Thyroid gland (tissue), 4 donors: ENCODE data around the gene FRAS1. TPM values are rescaled to one million over a fixed set of nuclear protein-coding genes. Genes with fewer than 3 reads are reported as not detected.
"Not testable (repeated sequence)": the region's sequence is repeated elsewhere in the genome, so short reads cannot be mapped to it uniquely, and the experiment has no call there.

Experiments
- DNase-seq, 2 donors: peaks; one replicate each; pipeline ENCODE4 v3.0.0-alpha.2; 2019
- H3K27ac ChIP-seq, 3 donors: fragments of 200-600 bp; sonication (generic); 1 replicate in 2 of 3; 2 replicates in 1 of 3; pipeline ENCODE4 v1.5.1; 2016 to 2019; ENCODE audit warnings: mild to moderate bottlenecking in 1 of 3, moderate library complexity in 1 of 3
- H3K27me3 ChIP-seq: fragments of 200-600 bp; sonication (generic); one replicate; pipeline ENCODE4 v1.5.1; 2019
- H3K36me3 ChIP-seq, 2 donors: fragments of 200-600 bp; sonication (generic); one replicate each; pipeline ENCODE4 v1.5.1; 2016 to 2019
- H3K4me1 ChIP-seq, 2 donors: fragments of 200-600 bp; sonication (generic); one replicate each; pipeline ENCODE4 v1.5.1; 2017 to 2019
- H3K4me3 ChIP-seq, 3 donors: fragments of 200-600 bp; sonication (generic); replicated peaks in 1 of 3; 1 replicate in 2 of 3; 2 replicates in 1 of 3; pipeline ENCODE4 v1.5.1; 2016; ENCODE audit warnings: mild to moderate bottlenecking in 1 of 3
- H3K9me3 ChIP-seq: fragments of 200-600 bp; sonication (generic); one replicate; pipeline ENCODE4 v1.5.1; 2017
- POLR2A ChIP-seq, 2 donors: fragments of 450-650 bp; IDR thresholded peaks; one replicate each; pipeline ENCODE4 v1.6.1; 2017; ENCODE audit warnings: antibody characterized with exemption in 2 of 2, mild to moderate bottlenecking in 2 of 2, moderate library complexity in 1 of 2
- WGBS, 2 donors: methylation state at CpG; one replicate each; pipeline ENCODE4 v1.1.5; 2017; 5-methylcytosine and 5-hydroxymethylcytosine counted together
- intact Hi-C: fragments of 100-400 bp; cut with DNase I; formaldehyde crosslinking; loops from one replicate; pipeline ENCODE4 v1.15.1; 2023
- total RNA-seq, 4 donors: library from RNA; depleted of rRNA; stranded (reverse); fragments of >200 nt; gene quantifications; one replicate each; pipeline ENCODE4 v1.2.3, GENCODE V29; 2016
- TF ChIP-seq, protein P1 (sequence below), 6 experiments: fragments of 200-600 bp in 3 of 6; fragments of 450-650 bp in 3 of 6; sonication (generic) in 3 of 6; IDR thresholded peaks; one replicate each; pipeline ENCODE4 v1.5.1; 2016 to 2019; ENCODE audit warnings: antibody characterized with exemption in 6 of 6, mild to moderate bottlenecking in 2 of 6, inconsistent platforms in 1 of 6, moderate library complexity in 1 of 6

FRAS1 gene
- total RNA-seq, 4 donors from 2014 or later: 25.4 to 42.3 (median 31.7) TPM

DNA sequence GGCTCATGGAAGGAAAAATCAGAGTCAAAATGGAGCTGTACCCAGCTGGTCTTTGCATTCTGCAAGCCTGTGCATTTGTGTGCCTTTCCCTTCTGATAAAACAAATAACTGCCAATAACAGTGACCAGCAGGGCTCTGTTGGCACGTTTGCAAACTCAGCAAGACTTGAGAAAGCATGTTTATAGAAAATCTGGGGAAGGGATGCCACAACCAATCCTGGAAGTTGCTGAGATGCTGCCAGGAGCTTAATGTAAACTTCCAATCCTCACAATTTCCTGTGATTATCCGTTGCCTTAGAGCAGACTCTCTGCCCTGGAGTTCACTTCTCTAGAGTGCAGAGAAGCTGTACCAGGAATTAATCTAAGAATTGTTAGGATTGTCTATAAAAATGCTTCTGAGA is 487.6 kb downstream of the FRAS1 start:
- Histone ChIP-seq H3K36me3 (no peaks in the 10 kb centered on the region), H3K27ac (peak overlapping the region in 1 of 3 donors; percentile 4), H3K9me3 (no peaks in the 10 kb centered on the region), H3K4me1 (peaks cover 0 to 4% of the 10 kb centered on the region in 2 donors), H3K27me3 (no peaks in the 10 kb centered on the region), H3K4me3 (no peak overlapping the region)
- DNase-seq: no peak
- TF ChIP-seq, protein P1, sequence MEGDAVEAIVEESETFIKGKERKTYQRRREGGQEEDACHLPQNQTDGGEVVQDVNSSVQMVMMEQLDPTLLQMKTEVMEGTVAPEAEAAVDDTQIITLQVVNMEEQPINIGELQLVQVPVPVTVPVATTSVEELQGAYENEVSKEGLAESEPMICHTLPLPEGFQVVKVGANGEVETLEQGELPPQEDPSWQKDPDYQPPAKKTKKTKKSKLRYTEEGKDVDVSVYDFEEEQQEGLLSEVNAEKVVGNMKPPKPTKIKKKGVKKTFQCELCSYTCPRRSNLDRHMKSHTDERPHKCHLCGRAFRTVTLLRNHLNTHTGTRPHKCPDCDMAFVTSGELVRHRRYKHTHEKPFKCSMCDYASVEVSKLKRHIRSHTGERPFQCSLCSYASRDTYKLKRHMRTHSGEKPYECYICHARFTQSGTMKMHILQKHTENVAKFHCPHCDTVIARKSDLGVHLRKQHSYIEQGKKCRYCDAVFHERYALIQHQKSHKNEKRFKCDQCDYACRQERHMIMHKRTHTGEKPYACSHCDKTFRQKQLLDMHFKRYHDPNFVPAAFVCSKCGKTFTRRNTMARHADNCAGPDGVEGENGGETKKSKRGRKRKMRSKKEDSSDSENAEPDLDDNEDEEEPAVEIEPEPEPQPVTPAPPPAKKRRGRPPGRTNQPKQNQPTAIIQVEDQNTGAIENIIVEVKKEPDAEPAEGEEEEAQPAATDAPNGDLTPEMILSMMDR (IDR thresholded peaks at IDR 0.05): no peak
- intact Hi-C loops: no loop called here
- WGBS, 2 donors: 29 to 33% methylated on average over 2 of the region's 2 CpGs

GRCh38 chr4:78545275-78546246 is 488.4 kb downstream of the FRAS1 start:
- WGBS, 2 donors: 72 to 76% methylated on average over 5 of the region's 5 CpGs
- Histone ChIP-seq H3K27ac (no peak overlapping the region), H3K4me1 (peaks cover 0 to 4% of the 10 kb centered on the region in 2 donors), H3K27me3 (no peaks in the 10 kb centered on the region), H3K36me3 (no peaks in the 10 kb centered on the region), H3K9me3 (no peaks in the 10 kb centered on the region), H3K4me3 (no peak overlapping the region)
- intact Hi-C loops: no loop called here
- DNase-seq: no peak
- TF ChIP-seq, protein P1 (IDR thresholded peaks at IDR 0.05): no peak
- TF ChIP-seq POLR2A (IDR thresholded peaks at IDR 0.05): no peak

- peak overlapping the region in 1 of 3 donors; percentile 64 for H3K27ac ChIP-seq
- 100% methylated on average over 1 of the region's 28 CpGs; no CpG with 5 or more reads in 1 of the 2 donors for WGBS, 2 donors
- H3K27me3 ChIP-seq, H3K36me3 ChIP-seq, intact Hi-C loops, H3K4me3 ChIP-seq, H3K4me1 ChIP-seq, DNase-seq, H3K9me3 ChIP-seq: not testable (repeated sequence)
These were observed 490.8 kb downstream of the FRAS1 start for GRCh38 chr4:78547899-78548298.

DNA sequence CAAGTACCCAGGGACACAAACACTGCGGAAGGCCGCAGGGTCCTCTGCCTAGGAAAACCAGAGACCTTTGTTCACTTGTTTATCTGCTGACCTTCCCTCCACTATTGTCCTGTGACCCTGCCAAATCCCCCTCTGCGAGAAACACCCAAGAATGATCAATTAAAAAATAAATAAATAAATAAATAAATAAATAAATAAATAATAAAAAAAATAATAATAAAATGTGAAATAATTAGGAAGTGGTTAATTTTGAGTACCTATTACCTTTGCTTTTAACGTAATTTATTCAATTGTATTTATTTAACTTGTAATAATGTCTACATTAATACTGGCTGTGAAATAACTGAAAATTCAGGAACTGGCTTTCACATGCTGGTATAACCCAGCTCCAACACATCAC is 491.8 kb downstream of the FRAS1 start:
- intact Hi-C loops, H3K9me3 ChIP-seq, H3K4me3 ChIP-seq, H3K27me3 ChIP-seq, DNase-seq, H3K36me3 ChIP-seq: not testable (repeated sequence)
- peak overlapping the region in 1 of 3 donors; percentile 47 for H3K27ac ChIP-seq
- 64 to 72% methylated on average over 3 to 4 of the region's 4 CpGs for WGBS, 2 donors
- H3K4me1 ChIP-seq: peaks cover 11 to 16% of the 10 kb centered on the region in 2 donors

GRCh38 chr4:78551420-78552351 is 494.6 kb downstream of the FRAS1 start, which contains the start of gene ANXA3:
Gene ANXA3, plus strand, starts transcription at chr4:78551770. Its CDS starts 2,704 bp downstream, at chr4:78554474.
- Histone ChIP-seq H3K27ac (peak within 1 kb of the TSS; percentile 99 to 100 (median 100)), H3K4me1 (peaks cover 12 to 19% of the 10 kb centered on the region in 2 donors), H3K4me3 (peak within 1 kb of the TSS; percentile 33 to 68 (median 62)), H3K27me3 (no peaks in the 10 kb centered on the region), H3K36me3 (no peaks in the 10 kb centered on the region), H3K9me3 (no peaks in the 10 kb centered on the region)
- intact Hi-C loops: no loop called here
- 7 to 9% methylated on average over 46 to 53 of the region's 65 CpGs for WGBS, 2 donors
- peak in 1 of 2 donors; percentile 96 for TF ChIP-seq POLR2A (IDR thresholded peaks at IDR 0.05)
- TF ChIP-seq, protein P1 (IDR thresholded peaks at IDR 0.05): no peak
- DNase-seq: peak; percentile 73 to 79
